LNCaP clone FGC (cell line): ENCODE results near the gene GUCA2B.

Source experiments
- DNase-seq: peaks from one replicate; pipeline ENCODE4 v3.0.0-alpha.2; 2011; ENCODE audit warnings: low read depth
- H3K4me3 ChIP-seq: 2 replicates; pipeline ENCODE4 v1.5.1; 2011; ENCODE audit warnings: mild to moderate bottlenecking, low read depth, low read length, control low read depth
- CTCF ChIP-seq: IDR thresholded peaks from 2 replicates; pipeline ENCODE4 v1.5.1; 2012; ENCODE audit warnings: mild to moderate bottlenecking; ENCODE audit not compliant: control insufficient read depth, insufficient read depth; ENCODE audit errors: extremely low read depth

The GUCA2B gene

GRCh38 chr1:42178249-42178648 is 25.0 kb downstream of the GUCA2B start:
- no peak overlapping the region for H3K4me3 ChIP-seq
- TF ChIP-seq CTCF, result no peak
- no peak for DNase-seq

- no peak for TF ChIP-seq CTCF
- no peak overlapping the region for H3K4me3 ChIP-seq
- DNase-seq, result no peak
Observed at GRCh38 chr1:42179275-42179674, 26.1 kb downstream of the GUCA2B start.

- H3K4me3 ChIP-seq, result no peak overlapping the region
- no peak for TF ChIP-seq CTCF
- DNase-seq, result no peak
Observed at GRCh38 chr1:42179900-42180329, 26.7 kb downstream of the GUCA2B start.

- no peak overlapping the region for H3K4me3 ChIP-seq
- TF ChIP-seq CTCF, result no peak
- DNase-seq, result no peak
Observed at GRCh38 chr1:42181687-42182086, 28.5 kb downstream of the GUCA2B start.

GRCh38 chr1:42183210-42183956 is 30.2 kb downstream of the GUCA2B start:
- DNase-seq, result no peak
- no peak for TF ChIP-seq CTCF
- no peak overlapping the region for H3K4me3 ChIP-seq

- H3K4me3 ChIP-seq, result no peak overlapping the region
- no peak for DNase-seq
- TF ChIP-seq CTCF, result no peak
Observed at GRCh38 chr1:42183957-42184268, 30.7 kb downstream of the GUCA2B start.

GRCh38 chr1:42184616-42185015 is 31.4 kb downstream of the GUCA2B start:
- no peak for DNase-seq
- no peak for TF ChIP-seq CTCF
- no peak overlapping the region for H3K4me3 ChIP-seq
